Prostate gland (tissue), 2 donors: Measurements from ENCODE around the gene LRRC1.

Experiments
- CTCF ChIP-seq, 4 experiments: fragments of 200-600 bp in 2 of 4; fragments of 450-650 bp in 2 of 4; sonication (generic) in 2 of 4; IDR thresholded peaks; 1 replicate in 3 of 4; 2 replicates in 1 of 4; pipeline ENCODE4 v1.5.1; 2016 to 2019; ENCODE audit warnings: antibody characterized with exemption in 4 of 4, mild to moderate bottlenecking in 2 of 4, moderate library complexity in 2 of 4
- POLR2A ChIP-seq: fragments of 450-650 bp; IDR thresholded peaks from one replicate; pipeline ENCODE4 v1.6.1; 2016; ENCODE audit warnings: antibody characterized with exemption, mild to moderate bottlenecking
- POLR2AphosphoS5 ChIP-seq: sonication (generic); formaldehyde crosslinking; IDR thresholded peaks from one replicate; pipeline ENCODE4 v1.6.1; 2017; ENCODE audit warnings: antibody characterized with exemption

- TF ChIP-seq CTCF (IDR thresholded peaks at IDR 0.05) (no peak), POLR2A (no peak), POLR2AphosphoS5 (no peak)
Measured at GRCh38 chr6:53868626-53869025, 73.8 kb downstream of the LRRC1 start.
